SJCRH30 (cell line): ENCODE results near the gene FYN. TPM values are rescaled to one million over a fixed set of nuclear protein-coding genes. Genes with fewer than 3 reads are reported as not detected.
A peak's percentile ranks its signal among the peaks of the same experiment; 100 is the strongest.
"Not testable (repeated sequence)": the region's sequence is repeated elsewhere in the genome, so short reads cannot be mapped to it uniquely, and the experiment has no call there.

Experiments
- DNase-seq, 2 experiments: peaks; one replicate each; pipeline ENCODE4 v3.0.0-alpha.2; 2015 to 2020
- H3K27ac ChIP-seq: fragments of 250-450 bp; sonication (Bioruptor Pico); 2 replicates; pipeline ENCODE4 v1.5.1; 2020; ENCODE audit warnings: mild to moderate bottlenecking, moderate library complexity
- H3K27me3 ChIP-seq: fragments of 250-450 bp; sonication (Bioruptor Pico); 2 replicates; pipeline ENCODE4 v1.5.1; 2020; ENCODE audit warnings: mild to moderate bottlenecking, moderate library complexity
- H3K36me3 ChIP-seq: fragments of 250-450 bp; sonication (Bioruptor Pico); 2 replicates; pipeline ENCODE4 v1.5.1; 2020; ENCODE audit warnings: mild to moderate bottlenecking, moderate library complexity
- H3K4me1 ChIP-seq: fragments of 250-450 bp; sonication (Bioruptor Pico); 2 replicates; pipeline ENCODE4 v1.5.1; 2020; ENCODE audit warnings: mild to moderate bottlenecking, moderate library complexity
- H3K4me3 ChIP-seq: fragments of 250-450 bp; sonication (Bioruptor Pico); 2 replicates; pipeline ENCODE4 v1.5.1; 2020; ENCODE audit warnings: mild to moderate bottlenecking, moderate library complexity
- H3K9me3 ChIP-seq: fragments of 250-450 bp; sonication (Bioruptor Pico); replicated peaks from 2 replicates; pipeline ENCODE4 v1.5.1; 2020; ENCODE audit warnings: mild to moderate bottlenecking, moderate library complexity
- total RNA-seq: library from RNA; depleted of rRNA; stranded (reverse); fragments of >200 nt; shearing (Covaris generic); gene quantifications from 2 replicates; pipeline ENCODE4 v1.2.3, GENCODE V29; 2014

The FYN gene
- total RNA-seq, 1 experiment from 2014 or later = 57.1 TPM

DNA sequence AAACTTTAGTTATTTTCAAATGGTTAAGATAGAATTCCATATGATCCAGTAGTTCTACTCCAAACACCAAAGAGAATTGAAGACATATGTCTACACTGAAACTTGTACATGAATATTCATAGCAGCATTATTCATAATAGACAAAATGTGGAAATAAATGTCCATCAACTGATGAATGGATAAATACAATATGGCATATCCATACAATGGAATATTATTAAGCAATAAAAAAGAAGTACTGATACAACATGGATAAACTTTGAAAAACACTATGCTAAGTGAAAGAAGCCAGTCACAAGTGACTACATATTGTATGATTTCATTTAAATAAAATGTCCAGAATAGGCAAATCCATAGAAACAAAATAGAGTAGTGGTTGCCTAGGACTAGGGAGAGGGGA is 234.0 kb downstream of the FYN start:
- H3K4me1 ChIP-seq = no peaks in the 10 kb centered on the region
- no peak overlapping the region for H3K27ac ChIP-seq
- no peak overlapping the region for H3K4me3 ChIP-seq
- H3K27me3 ChIP-seq = no peaks in the 10 kb centered on the region
- no peak for DNase-seq
- H3K36me3 ChIP-seq = no peaks in the 10 kb centered on the region
- peaks cover 4% of the 10 kb centered on the region; the same call in 1 of the 2 replicates for H3K9me3 ChIP-seq

DNA sequence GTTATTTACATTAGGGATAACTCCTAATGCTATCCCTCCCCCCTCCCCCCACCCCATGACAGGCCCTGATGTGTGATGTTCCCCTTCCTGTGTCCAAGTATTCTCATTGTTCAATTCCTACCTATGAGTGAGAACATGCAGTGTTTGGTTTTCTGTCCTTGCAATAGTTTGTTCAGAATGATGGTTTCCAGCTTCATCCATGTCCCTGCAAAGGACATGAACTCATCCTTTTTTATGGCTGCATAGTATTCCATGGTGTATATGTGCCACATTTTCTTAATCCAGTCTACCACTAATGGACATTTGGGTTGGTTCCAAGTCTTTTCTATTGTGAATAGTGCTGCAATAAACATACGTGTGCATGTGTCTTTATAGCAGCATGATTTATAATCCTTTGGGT is 238.3 kb downstream of the FYN start:
- H3K36me3 ChIP-seq, DNase-seq, H3K9me3 ChIP-seq, H3K27me3 ChIP-seq, H3K4me3 ChIP-seq, H3K27ac ChIP-seq, H3K4me1 ChIP-seq: not testable (repeated sequence)

DNA sequence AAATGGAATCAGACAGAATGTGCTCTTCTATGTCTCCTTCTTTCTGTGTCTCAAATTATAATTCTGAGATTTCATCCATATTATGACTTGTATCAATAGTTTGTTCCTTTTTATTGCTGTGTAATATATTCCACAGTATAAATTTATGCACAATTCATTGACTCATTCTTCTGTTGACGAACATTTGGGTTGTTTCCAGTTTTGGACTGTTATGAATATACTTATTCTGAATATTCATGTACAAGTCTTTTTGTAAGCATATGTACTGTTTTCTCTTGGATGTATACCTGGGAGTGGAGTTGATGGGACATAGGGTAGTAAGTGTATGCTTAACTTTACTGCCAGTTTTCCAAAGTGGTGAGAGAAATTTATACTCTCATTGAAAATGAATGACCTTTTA is 239.4 kb downstream of the FYN start:
- DNase-seq = no peak
- H3K27me3 ChIP-seq = no peaks in the 10 kb centered on the region
- no peak overlapping the region for H3K27ac ChIP-seq
- peaks cover 4% of the 10 kb centered on the region; the same call in 1 of the 2 replicates for H3K4me1 ChIP-seq
- no peak overlapping the region for H3K4me3 ChIP-seq
- H3K9me3 ChIP-seq = no peaks in the 10 kb centered on the region
- no peaks in the 10 kb centered on the region for H3K36me3 ChIP-seq

DNA sequence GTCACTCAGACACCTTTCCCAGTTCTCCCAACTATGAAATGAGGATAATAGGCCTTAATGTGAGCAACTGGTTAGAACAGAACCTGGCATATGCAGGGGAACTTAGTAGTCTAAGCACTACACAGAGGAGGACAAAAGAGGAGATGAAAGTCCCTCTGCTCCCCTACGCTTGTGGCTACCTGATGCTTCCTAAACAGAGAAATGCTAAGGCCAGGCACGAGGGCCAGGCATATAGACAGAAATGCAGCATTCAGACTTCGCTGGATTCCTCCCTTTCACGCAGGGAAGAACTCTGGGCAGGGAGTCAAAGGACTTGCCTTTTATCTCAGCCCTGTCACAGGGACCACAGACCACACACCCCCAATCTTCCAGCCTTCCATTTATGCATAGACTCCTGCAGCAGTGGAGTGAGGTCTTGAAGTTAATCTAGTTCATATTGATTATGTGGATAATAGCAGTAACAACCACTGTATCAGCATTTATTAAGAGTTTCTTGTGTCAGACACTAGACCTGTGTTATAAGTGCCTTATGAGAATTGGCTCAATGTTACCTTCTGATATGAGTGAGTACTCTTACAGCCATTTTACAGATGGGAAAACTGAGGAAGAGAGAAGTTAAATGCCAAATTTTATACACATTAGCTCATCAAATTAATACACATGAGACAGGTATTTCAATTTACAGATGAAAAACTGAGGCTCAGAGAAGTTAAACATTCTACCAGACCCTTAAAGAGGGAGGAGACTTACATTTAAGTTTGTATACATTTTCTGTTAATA is 240.6 kb downstream of the FYN start:
- no peaks in the 10 kb centered on the region for H3K27me3 ChIP-seq
- no peak for DNase-seq
- no peak overlapping the region for H3K4me3 ChIP-seq
- H3K9me3 ChIP-seq = no peaks in the 10 kb centered on the region
- H3K36me3 ChIP-seq = no peaks in the 10 kb centered on the region
- H3K4me1 ChIP-seq = peaks cover 4% of the 10 kb centered on the region; the same call in 1 of the 2 replicates
- H3K27ac ChIP-seq = no peak overlapping the region

DNA sequence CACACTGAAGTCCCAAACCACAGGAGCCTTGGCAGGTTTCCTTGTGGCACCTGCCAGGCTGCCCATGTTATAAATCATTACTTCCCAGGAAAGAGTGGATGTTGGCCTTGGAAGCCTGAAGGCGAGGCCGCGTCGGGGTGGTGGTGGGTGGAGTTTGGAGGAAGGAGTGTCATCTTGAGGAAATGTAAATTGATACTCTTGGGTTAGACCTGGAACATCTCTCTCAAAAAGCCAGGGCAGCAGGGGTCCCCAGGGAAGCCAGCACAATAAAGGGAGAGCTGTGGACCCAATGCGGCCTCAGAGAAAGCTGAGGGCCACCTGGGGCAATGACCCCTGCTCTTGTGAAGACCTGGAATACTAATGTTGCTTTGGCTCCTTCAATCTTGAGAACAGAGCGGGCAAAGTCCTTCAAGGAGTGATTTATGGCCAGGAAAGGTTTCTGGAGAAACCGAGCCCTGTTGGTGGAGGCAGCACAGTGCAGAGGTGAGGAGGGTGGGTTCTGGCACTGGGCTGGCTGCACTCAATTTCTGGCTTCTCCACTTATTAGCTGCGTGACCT is 241.3 kb downstream of the FYN start:
- Histone ChIP-seq H3K4me1 (peaks cover 4% of the 10 kb centered on the region; the same call in 1 of the 2 replicates), H3K9me3 (no peaks in the 10 kb centered on the region), H3K36me3 (no peaks in the 10 kb centered on the region), H3K27ac (no peak overlapping the region), H3K4me3 (no peak overlapping the region), H3K27me3 (no peaks in the 10 kb centered on the region)
- DNase-seq = peak in 1 of 2 experiments; percentile 32

DNA sequence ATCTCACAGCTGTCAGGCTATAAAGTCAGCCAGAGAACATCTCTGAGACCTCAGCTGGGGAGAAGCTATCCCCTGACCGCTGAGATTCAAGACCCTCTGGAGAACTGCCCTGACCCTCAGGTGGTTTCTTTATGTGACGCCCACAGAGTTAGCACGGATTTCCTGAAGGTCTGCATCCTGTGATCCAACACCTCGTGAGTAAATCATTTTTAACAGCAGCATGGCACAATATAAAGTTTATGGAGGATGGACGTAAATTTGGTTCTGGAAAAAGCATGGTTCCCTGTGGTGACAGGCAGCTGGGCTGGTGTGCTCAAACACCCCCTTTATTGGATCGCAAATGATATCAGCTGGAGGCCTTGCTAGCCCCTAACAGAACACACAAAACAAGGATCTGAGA is 242.2 kb downstream of the FYN start:
- peaks cover 4% of the 10 kb centered on the region; the same call in 1 of the 2 replicates for H3K4me1 ChIP-seq
- no peak overlapping the region for H3K27ac ChIP-seq
- no peaks in the 10 kb centered on the region for H3K9me3 ChIP-seq
- no peak overlapping the region for H3K4me3 ChIP-seq
- DNase-seq = no peak
- no peaks in the 10 kb centered on the region for H3K36me3 ChIP-seq
- no peaks in the 10 kb centered on the region for H3K27me3 ChIP-seq

DNA sequence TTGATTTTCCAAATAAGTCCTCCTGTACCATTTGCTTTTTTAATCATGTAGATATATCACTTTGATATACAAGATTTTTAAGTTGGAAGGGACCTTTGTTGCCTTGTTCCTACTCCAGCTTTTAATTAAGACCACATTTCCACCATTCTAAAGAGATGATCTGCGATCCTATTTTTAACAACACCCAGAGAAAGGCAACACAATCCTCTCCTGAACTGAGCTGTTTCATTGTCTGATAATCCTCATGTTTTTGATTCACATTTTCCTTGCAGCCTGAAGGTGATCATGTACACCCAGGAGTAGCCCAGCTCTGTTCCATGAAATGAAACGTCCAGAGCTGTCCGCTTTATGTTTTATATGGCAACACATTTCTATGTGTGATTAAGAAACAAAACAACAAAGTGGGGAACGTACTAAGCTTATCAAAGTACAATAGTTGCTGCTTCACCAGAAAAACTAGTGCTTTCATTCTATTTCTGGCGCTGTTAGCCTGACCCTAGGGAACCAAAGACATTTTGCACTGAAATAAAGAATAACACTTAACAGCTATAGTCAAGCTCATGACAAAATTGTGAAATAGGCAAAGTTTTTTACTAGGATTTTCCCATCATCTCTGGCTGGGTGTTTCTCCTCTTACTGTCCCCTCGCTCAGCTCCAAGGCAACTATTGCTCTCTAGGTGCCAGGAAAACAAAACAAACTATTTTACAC is 245.0 kb downstream of the FYN start:
- Histone ChIP-seq H3K27me3 (no peaks in the 10 kb centered on the region), H3K27ac (no peak overlapping the region), H3K9me3 (no peaks in the 10 kb centered on the region), H3K4me1 (peaks cover 11% of the 10 kb centered on the region; the same call in 1 of the 2 replicates), H3K36me3 (no peaks in the 10 kb centered on the region), H3K4me3 (no peak overlapping the region)
- no peak for DNase-seq

DNA sequence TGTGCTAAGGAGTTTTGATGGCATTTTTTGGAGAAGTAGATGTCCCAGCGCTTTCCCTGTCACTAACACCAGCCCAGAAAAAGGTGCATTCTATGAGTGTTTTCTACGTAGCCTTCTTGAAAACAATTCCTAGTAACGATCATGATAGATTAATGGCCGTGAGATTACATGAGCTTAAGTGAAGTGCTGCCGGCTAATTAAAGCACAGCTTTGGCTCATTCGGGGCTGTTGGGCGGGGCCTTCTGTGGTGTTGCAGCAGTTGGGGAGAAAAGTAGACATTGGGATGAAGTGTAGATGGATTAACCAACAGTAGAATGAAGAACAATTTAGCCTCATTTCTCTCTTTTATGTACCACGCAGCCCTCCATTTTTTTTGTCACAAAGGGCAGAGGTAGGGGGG is 246.8 kb downstream of the FYN start:
- Histone ChIP-seq H3K27ac (peak overlapping the region; percentile 92), H3K4me1 (peaks cover 7% of the 10 kb centered on the region; the same call in 1 of the 2 replicates), H3K9me3 (no peaks in the 10 kb centered on the region), H3K27me3 (no peaks in the 10 kb centered on the region), H3K36me3 (no peaks in the 10 kb centered on the region), H3K4me3 (peak overlapping the region; percentile 64)
- DNase-seq = peak; percentile 56 to 61

DNA sequence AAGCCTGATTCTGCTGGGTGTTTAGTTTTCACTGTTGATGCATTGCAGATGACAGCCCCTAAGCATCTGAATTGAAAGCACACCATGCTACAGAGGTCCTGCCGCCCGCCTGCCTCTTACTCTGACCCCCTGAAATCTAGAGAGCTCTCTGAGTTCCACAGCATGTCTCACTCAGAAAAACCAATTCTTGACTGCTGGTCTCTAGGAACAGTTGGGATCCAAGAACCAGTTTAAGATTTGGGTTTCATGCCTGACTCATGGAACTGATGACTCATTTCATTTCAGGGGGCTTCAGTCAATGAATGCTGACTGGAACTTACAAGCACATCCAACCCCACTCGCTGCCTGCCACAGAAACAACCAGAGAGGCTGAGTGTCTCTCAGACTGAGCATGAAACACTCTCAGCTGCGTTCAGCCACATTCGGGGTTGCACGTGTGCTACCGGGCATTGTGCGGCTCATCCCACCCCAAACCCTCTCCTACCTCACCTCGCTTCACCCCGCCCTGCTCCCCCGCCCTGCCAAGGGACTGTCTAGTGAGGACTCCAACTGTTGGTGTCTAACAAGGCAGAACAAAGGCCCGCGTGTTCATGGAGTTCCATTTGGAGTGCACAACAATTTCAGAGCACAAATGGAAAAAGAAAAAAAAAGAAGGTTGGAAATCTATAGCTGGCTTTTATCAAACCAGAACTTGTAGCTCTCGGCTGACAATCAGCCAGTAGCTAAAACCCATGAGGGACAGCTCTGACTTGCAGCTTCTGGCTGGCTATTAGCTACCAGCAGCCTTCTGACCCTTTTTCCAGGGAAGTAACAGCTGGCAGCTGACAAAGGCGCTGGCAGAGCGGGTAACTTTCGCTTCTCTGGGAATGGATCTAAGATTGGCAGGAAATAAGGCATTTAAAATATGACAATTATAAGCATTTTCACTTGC is 247.5 kb downstream of the FYN start:
- Histone ChIP-seq H3K27ac (peak overlapping the region; percentile 92), H3K27me3 (no peaks in the 10 kb centered on the region), H3K9me3 (no peaks in the 10 kb centered on the region), H3K4me1 (peaks cover 7% of the 10 kb centered on the region; the same call in 1 of the 2 replicates), H3K36me3 (no peaks in the 10 kb centered on the region), H3K4me3 (peak overlapping the region; percentile 64)
- peak; percentile 89 to 90 for DNase-seq

DNA sequence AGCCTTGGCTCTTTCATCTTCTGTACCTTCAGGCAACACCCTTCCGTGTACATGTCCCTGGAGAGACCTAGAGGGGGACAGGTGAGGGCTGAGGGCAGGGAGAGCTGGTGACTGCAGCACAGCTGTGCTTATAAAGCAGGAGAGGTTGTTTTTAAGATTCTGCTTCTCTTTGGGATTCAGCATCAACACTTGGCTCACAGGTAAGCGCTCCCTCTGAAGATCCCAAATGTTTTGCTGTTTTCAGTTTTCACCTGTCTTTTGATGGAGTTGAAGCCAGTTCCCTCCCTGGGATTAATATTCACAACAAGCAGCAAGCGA is 248.2 kb downstream of the FYN start:
- Histone ChIP-seq H3K27ac (peak overlapping the region; percentile 92), H3K27me3 (no peaks in the 10 kb centered on the region), H3K4me1 (peaks cover 7% of the 10 kb centered on the region; the same call in 1 of the 2 replicates), H3K9me3 (no peaks in the 10 kb centered on the region), H3K36me3 (no peaks in the 10 kb centered on the region), H3K4me3 (no peak overlapping the region)
- DNase-seq = no peak

DNA sequence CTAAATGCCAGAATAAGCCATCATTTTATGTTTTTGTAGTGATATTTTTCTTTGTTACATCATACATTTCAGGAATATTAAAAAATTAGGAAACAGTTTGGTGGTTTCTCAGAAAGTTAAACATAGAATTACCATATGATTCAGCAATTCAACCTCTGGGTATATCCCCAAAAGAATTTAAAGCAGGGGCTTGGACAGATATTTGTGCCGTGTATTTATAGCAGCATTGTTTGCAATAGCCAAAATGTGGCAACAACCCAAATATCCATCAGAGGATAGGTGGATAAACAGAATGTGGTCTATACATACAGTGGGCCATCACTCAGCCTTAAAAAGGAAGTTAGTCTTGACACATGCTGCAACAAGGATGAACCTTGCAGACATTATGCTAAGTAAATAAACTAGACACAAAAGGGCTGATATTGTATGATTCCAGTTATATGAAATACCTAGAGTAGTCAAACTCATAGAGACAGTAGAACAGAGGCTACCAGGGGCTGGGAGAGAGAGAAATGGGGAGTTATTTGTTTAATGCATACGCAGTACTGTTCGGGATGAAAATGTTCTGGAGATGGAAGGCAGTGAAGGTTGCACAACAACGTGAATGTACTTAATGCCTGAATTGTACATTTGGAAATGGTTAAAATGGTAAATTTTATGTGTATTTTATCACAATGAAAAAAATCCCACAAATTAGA is 248.7 kb downstream of the FYN start:
- Histone ChIP-seq H3K36me3 (no peaks in the 10 kb centered on the region), H3K27me3 (no peaks in the 10 kb centered on the region), H3K4me1 (peaks cover 7% of the 10 kb centered on the region; the same call in 1 of the 2 replicates), H3K4me3 (no peak overlapping the region), H3K27ac (no peak overlapping the region), H3K9me3 (no peaks in the 10 kb centered on the region)
- DNase-seq = no peak

DNA sequence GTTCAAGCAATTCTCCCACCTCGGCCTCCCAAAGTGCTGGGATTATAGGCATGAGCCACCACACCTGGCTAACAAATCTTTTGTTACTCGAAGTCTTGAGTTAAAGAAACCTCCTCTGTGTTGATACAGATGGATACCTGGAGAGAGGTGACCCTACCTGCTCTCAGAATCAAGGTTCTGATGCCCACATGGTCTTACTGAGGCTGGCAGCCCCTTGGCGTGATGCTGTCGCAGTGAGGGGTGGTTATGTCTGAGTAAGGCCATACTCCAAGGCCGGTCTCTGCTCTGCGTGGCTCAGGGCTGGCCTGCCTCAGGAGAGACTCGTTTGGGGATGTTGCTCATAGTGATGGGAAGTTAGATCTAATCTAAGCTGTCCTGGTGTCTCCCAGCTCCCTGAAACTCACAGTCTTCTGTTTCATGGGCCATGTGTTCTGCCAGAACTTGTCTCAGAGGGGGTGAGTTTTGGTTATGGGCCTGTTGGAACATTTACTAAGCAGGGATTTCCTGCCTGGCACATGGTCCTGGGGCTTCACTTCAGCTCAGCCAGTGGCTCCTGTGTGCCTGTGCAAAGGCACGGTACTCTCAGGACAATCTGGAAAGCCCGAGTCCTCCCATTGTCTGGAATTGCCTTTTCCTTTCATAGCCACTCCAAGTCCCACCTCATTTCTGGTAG is 250.1 kb downstream of the FYN start:
- Histone ChIP-seq H3K36me3 (no peaks in the 10 kb centered on the region), H3K4me1 (peaks cover 7% of the 10 kb centered on the region; the same call in 1 of the 2 replicates), H3K27me3 (no peaks in the 10 kb centered on the region), H3K4me3 (no peak overlapping the region), H3K27ac (no peak overlapping the region), H3K9me3 (no peaks in the 10 kb centered on the region)
- no peak for DNase-seq

DNA sequence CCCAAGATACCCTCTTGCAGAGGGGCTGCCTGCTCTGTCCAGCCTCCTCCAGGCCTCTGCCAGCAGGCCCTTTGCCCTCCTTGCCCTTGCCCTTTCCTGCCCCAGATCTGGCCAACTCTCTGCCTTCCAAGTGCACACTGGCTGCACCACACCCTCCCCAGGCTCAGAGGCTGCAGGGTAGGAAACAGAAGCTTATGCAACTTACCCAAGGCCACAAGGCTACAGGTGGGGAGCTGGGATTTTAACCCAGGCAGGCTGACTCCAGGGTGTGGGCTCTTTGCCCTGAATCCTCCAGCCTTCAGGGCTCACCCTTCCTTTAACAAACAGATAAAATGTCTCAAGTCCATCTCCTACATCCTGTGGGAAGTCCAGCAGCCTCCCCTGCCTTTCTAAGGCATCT is 253.1 kb downstream of the FYN start:
- peaks cover 9% of the 10 kb centered on the region; the same call in 1 of the 2 replicates for H3K4me1 ChIP-seq
- no peaks in the 10 kb centered on the region for H3K36me3 ChIP-seq
- H3K27me3 ChIP-seq = no peaks in the 10 kb centered on the region
- no peak for DNase-seq
- H3K27ac ChIP-seq = no peak overlapping the region
- no peak overlapping the region for H3K4me3 ChIP-seq
- no peaks in the 10 kb centered on the region for H3K9me3 ChIP-seq
